ENCODE measurements around the gene CCDC28B. TPM values are rescaled to one million over a fixed set of nuclear protein-coding genes. Genes with fewer than 3 reads are reported as not detected.

CCDC28B gene
- polyA plus RNA-seq, 1 donor = 21.3 TPM

DNA sequence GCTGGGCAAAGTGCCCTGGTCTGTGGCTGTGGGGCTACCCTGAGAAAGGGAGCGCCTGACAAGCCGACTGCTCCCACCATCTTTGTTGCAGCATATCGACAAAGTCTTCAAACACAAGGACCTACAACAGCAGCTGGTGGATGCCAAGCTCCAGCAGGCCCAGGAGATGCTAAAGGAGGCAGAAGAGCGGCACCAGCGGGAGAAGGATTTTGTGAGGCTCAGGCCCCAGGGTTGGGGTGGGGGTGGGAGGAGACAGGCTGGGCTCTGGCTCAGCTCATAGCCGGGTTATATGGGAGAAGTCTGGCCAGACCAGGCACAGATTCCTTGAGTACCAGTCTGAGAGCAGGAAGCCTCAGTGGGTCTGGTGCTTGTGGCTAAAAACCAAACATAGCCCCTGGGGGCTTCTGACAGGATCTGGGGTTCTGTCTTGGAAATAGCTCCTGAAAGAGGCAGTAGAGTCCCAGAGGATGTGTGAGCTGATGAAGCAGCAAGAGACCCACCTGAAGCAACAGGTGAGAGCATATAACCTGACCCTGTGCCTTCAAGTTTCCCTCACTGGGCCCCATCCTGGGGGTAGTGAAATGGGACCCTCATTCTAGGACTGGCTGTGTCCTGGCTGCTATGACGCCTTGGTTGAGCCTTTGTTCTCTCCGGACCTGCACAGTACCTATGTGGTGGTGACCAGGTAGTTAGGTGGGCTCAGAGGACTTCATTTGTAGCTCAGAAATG is 8.0 kb upstream of the CCDC28B start:
- no peak for DNase-seq

DNA sequence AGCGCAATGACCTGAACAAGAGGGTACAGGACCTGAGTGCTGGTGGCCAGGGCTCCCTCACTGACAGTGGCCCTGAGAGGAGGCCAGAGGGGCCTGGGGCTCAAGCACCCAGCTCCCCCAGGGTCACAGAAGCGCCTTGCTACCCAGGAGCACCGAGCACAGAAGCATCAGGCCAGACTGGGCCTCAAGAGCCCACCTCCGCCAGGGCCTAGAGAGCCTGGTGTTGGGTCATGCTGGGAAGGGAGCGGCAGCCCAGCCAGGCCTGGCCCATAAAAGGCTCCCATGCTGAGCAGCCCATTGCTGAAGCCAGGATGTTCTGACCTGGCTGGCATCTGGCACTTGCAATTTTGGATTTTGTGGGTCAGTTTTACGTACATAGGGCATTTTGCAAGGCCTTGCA is 5.4 kb upstream of the CCDC28B start:
- DNase-seq = no peak

DNA sequence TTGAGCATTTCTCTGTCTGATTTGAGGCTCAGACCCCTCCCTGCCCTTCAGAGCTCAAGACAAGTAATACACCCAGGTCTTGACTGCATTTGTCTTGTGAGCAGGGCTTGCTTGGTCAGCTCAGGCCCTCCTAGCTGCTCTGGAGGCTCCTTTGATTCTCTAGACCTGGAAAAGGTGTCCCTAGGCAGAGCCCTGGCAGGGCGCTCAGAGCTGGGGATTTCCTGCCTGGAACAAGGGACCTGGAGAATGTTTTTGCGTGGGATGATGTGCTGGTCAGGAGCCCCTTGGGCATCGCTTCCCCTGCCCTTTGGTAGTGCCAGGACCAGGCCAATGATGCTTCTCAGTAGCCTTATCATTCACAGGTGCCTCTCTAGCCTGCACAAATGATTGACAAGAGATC is 4.9 kb upstream of the CCDC28B start:
- DNase-seq = no peak

DNA sequence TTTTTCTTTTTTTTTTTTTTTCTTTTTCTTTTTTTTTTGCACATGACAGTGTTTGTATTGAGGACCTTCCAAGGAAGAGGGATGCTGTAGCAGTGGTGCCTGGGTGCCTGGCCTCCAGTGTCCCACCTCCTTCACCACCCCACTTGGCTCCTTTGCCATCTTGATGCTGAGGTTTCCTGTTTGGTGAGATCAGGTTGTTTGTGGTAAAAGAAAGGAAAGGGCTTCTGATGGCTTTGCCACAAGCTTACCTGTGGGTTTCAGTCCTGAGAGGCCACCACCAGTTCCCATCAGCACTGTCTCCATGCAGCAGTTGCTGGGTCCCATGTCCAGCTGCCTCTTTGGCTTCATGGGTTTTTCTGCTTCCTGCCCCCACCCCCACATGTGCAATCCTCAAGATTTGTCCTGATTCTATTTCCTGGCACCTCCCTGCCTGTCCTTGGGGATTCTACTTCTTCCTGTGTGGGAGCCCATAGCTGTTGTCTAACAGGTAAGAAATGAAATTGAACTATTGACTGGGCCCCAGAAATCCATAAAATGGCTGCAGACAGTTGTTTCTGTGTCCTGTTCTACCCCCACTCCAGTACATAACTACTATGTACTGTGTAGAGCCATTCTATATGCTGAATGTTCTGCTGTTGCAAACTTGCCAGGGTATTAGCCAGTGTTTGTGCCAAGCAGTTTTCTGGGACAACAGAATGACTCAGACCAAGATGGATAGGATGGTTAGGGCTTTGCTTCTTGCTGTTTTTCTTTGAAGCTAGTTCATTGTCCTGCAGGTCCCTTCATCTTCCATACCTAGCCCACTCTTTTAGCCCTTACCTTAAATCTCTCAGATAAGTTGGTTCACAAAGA is 4.2 kb upstream of the CCDC28B start:
- no peak for DNase-seq

DNA sequence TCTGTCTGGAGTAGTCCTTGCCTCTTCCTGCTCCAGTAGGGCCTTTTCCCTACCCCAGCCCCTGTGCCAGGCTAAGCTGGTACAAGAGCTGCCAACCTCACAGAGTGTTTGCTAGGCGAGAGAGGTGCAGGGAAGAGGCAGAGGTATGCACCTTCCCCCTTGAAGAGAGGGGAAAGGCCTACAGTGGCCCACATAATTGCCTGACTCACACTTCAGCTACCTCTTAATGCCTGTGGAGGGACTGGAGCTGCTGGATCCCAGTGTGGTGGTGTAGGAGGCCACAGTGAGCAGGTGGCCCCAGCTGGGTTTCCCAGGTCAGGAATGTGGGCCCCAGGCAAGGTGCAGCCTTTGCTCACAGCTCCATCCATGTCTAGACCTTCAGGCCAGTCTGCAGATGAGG is 3.3 kb upstream of the CCDC28B start:
- no peak for DNase-seq

DNA sequence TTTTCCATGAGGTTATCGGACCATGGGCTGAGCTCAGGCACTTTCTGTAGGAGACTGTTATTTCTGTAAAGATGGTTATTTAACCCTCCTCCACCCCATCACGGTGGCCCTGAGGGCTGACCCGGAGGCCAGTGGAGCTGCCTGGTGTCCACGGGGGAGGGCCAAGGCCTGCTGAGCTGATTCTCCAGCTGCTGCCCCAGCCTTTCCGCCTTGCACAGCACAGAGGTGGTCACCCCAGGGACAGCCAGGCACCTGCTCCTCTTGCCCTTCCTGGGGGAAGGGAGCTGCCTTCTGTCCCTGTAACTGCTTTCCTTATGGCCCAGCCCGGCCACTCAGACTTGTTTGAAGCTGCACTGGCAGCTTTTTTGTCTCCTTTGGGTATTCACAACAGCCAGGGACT is 2.6 kb upstream of the CCDC28B start:
- no peak for DNase-seq

DNA sequence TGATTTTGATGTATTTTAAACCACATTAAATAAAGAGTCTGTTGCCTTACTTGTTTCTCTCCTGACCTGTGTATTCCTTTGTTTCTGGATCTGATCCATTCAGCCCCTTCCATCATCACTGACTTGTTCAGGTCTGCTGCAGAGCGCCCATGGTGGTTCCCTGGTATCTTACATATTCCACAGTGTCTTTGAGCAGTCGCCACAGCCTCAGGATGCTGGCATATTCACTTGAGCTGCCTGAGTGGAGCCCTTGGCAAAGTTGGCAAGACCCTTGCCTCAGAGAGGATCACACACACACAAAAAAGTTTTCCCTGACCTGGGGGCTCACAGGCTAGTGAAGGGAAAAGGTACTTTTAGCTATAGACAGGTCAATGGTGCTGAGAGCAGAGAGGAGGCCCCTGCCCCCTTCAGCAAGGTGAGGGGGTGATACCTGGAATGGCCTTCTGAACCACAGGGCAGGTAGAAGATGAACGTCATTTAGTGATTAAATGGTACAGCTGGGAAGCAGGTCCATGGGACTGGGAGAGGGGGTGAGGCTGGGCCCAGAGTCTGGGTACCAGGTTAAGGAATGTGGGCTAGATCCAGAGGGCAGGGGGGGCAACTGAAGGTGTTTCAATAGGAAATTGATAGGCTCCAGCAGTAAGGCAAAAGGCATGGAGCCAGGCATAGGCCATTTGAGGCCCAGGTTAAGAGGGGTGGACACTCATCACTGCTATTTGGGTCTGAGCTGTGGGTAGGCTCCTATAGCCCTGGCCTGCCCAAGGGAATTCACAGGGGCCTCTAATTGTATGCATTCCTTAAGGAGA is 2.0 kb upstream of the CCDC28B start:
- no peak for DNase-seq

DNA sequence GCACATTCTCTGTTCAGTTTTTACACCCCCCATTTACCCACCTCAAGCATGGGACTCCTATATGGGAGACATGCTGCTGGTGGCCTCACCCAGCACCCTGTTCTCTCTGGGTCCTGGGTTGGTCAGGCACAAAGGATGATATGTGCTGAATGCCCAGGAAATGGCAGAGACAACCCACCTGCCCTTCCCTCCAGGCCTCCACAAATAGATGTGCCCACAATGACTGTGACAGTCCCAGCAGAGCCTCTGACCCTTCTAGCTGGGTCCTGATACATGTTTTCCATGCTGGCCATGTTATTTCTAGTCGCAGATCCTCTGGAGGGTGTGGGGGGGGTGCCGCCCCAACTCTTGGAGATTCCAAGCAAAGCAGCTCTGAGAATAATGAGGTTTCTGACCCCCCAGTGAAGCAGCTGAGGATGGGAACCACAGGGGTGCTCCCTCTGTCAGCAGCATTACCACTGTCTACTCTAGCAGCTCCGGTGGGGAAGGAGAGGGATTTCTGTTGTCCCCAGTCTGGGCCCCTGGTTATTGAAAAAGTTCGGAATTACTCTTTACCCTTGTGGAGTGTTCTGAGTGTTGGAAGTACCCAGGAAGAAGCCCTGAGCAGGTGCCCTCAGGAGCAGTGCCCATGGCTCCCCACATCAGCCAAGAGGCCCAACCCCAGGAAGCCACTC is 1.2 kb upstream of the CCDC28B start:
- no peak for DNase-seq

DNA sequence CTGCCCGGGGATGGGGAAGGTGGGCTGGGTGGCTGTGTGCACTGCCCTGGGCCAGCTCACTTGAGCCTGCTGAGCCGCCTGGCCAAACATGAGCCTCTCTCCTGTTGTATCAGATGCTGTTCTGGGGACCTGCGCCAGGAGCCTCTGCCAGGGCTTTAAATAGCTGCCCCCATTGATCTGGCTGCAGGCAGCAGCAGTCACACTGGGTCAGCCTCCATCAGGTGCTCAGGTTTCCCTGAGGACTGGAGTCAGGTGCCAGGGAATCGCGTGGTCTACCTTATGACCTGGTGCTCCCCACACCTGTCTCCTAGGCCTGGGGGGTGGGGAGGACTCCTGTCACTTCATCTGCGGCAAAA is 700 bp upstream of the CCDC28B start:
- DNase-seq = no peak

DNA sequence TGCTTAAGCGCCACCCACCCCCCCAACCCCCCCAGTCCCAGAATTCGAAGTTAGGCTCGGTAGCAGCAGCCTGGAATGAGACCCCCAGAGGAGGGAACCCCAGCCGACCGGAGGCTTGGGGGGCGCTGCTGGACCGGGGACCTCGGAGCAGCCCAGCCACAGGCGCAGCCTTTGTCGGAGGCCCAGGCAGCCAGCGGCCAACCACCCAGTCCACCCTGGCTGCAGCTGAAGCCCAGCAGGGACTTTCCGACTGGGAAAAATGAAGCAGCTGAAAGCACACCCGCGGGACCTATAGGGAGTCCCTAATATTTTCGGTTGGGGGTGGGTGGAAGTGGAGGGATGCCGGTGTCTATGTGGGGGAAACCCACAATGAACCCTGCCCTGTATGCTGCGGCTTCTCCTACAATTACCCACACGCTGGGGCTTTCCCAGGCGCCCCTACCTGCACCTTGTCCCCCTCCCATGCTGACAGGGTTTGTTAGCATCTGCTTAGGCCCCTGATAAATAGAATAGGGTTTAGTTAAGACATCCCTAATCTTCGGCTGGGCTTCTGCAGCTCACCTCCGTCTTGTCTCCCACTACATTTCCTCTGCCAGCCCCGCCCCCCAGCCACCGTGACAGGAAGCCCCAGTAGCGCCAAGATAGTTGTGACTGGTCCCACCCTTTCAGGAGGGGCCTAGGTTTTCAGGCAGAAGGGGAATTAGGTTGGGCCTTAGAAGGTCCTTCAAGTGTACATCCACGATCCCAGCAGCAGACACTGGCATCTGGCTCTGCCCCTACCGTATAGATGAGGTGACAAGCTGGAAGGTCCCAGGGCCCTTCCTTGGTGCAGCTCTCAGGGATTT is 838 bp downstream of the CCDC28B start:
- peak; percentile 59 for DNase-seq

DNA sequence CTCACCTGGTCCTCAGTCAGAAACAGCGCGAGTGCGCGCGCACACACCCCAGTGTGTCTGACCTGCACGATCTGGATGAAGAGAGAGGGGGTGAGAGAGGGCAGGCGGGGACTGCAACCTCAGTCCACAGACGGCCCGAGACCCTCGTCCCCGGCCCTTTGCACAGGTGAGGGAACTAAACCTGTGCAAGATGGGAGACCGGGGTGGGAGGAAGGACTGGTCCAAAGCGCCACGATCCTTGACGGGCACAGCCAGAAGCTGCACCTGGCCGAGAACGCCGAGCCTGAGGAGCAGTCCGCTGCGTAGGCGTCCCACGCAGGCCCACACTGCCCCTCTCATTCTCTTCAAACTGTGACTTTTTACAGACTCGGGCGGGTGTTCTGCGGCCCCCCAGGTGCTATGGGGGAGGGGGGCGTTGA is 4.6 kb downstream of the CCDC28B start:
- DNase-seq = no peak

DNA sequence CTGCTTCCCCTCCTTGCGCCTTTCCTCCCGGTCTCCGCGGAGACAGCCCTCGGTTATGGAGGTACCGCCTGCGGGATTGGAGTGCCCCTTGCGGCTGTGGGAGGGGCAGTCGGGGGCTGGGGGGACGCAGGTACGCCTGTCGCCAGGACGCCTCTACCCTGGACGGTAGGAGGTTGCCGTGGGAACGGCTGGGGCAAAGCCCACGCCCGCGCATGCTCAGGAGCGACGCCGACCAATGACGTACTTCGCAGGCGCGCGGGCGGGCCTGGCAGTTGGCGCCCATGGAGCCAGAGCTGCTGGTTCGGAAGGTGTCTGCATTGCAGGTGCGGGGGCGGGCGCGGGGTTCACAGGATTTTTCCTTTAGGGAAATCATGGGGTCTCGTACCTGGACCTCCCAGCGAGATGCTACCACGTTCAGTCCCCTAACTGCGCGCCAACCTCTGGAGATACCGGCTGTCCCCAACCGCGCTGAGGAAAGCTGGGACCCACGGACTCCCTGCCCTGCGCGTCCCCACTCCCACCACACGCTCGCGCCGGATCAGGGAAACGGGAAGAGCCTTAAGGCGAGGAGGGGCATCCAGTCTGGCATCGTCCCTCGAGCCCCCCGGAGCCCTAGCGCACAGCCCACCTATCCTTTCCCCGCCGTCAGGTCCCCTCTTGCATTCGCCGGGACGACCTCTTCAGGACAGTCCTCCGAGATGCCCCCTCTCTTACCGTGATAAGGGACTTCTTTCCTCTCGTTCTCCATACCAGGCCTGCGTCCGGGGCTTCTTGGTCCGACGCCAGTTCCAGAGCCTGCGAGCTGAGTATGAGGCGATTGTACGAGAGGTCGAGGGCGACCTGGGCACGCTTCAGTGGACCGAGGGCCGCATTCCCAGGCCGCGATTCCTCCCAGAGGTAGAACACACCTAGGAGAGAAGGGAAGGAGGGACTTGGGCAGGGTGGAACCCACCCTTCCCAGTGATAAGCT is 5.3 kb downstream of the CCDC28B start, which contains the start of gene IQCC:
IQCC (plus strand) TSS at position 271 of the 970 bp plus-strand sequence; CDS start at position 282, 11 bp downstream.
- peak; percentile 88 for DNase-seq

DNA sequence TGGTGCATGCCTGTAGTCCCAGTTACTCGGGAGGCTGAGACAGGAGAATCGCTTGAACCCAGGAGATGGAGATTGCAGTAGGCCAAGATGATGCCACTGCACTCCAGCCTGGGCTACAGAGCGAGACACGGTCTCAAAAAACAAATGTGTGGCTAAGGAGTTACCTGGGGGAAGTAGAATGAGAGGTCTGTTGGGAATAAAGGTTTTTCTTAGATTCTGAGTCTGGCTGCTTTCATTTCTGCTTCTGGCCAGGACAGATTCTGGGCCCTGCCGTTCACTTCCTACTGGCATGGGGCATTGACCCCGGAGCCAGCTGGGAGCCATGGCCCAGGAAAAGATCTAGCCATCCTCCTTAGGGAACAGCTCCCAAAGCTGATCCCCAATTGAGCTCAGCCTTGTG is 8.1 kb downstream of the CCDC28B start:
- DNase-seq = no peak

DNA sequence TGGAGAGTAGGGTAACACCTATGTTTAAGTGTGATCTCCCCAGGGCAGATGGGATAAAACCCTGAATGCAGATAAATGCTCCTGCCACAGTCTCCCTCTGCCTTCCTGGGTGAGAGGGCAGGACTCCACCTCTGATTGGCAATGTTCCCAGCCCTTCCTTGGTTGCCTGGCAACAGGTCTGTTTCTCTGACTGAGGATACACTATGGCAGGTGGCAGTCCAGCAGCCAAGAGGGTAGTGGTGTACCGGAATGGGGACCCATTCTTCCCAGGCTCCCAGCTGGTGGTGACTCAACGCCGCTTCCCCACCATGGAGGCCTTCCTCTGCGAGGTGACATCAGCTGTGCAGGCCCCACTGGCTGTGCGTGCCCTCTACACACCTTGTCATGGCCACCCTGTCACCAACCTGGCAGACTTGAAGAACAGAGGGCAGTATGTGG is 8.5 kb downstream of the CCDC28B start, which contains the start of gene DCDC2B:
DCDC2B (plus strand) TSS at position 199 of the 438 bp plus-strand sequence; CDS start at position 204, 5 bp downstream.
- no peak for DNase-seq

DNA sequence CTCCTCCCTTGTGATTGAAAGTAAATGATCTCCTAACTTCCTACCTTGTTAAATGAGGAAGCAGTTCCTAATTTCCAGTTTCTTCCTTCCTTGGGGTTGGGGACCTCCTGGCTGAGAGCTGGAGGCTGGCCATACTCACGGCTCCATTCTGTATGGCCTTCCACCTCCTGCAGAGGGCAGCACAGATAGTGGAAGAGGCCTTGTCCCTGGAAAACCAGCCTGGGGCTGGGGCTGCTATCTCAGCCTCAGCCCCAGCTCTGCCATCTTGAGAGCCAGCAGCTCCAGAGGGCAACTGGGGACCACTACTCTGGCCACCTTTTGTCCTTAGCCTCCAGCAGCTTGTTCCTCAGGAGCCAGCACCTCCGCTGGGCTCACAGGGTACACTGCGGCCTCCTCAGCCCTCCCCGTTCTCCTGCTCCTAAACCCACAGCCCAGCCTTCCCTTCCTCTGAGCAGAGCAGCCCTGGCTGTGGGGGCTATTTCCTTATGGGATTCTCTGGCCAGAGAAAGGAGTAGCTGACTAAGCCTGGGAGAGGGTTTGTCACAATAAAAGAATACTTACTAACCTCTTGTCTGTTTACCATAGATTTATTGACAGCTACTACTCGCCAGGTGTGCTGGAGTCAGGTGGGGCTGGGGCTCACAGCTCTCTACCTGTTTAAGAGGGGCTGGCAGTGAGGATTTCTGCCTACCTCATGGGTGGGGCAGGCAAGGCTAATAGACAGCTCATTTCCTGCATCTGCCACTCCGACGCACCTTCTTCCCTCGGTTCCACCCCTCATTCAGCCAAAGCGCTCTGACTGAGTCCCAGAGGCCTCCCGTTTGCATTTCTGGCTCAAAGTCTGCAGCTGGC is 15.5 kb downstream of the CCDC28B start:
- DNase-seq = peak; percentile 62

DNA sequence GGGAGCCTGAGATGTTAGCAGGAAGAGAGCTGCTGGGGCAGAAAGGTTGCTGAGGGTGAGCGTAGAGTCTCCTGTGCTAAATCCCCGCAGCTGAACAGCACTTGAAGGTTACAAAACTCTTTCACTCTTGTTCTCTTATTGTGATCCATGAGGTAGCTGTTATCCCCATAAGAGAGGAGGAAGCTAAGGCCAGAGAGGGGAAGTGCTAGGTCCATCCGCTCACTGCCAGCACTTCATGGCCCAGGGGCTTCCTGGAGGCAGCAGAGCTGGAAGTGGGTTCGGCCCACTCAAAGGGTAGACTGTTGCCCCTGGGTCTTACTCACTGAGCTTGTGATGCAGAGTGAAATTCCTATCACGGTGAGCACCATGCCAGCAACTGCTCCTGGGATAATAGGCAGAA is 16.2 kb downstream of the CCDC28B start:
- no peak for DNase-seq

DNA sequence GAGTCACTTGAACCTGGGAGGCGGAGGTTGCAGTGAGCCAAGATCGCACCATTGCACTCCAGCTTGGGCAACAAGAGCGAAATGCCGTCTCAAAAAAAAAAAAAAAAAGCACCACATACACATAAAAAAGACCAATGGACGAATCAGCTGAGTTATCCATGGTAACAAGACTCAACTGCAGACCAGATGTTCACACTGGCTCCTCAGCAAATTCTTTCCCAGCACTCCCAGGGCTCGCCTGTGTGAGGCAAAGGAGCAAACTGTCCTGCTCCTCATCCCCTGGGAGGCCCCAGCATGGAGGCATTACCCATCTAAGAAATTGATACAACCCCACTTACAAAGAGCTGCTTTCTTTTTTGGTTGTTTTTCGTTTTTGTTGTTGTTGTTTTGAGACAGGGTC is 18.6 kb downstream of the CCDC28B start:
- DNase-seq = no peak

DNA sequence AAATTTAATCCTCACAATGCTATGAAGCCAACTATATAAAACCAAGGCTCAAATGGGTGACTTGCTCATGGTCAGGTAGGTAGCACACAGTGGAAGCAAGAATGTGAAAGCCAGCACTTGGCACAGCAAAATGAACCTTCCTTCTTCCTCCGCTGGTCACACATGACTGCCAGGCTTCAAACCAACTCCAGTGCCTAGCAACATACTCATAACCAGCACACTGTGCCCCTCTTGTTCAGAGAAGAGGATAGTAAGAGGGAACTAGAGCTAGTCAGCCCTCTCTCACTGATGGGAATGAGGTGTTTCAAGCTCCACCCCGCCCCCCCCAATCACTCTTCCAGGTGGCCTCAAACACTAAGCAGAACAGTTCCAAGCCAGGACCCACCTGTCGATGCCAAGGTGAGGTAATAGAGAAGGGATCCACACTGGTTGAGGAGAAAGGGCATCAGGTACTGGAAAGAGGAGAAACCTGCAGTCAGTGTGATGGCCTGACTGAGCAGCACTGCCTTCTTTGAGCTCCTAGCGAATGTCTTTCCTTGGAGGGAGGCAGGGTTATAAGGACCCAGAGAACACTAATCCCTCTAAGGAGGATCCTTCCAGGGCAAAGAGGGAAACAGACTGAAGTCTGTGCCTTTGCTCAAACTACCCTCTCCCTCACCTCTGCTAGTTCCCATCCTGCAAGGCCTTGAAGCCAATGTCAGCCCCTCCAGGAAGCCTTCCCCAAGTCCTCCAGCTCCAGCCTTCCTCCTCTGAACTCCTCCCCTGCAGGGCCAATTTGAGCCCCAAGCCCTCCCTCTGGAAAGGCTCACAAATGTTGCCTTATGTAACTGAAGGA is 20.6 kb downstream of the CCDC28B start:
- DNase-seq = no peak
